ENCODE measurements around the gene MYL12B. TPM values are rescaled to one million over a fixed set of nuclear protein-coding genes. Genes with fewer than 3 reads are reported as not detected.

MYL12B gene
- total RNA-seq, 1 experiment from 2014 or later = 229 TPM

DNA sequence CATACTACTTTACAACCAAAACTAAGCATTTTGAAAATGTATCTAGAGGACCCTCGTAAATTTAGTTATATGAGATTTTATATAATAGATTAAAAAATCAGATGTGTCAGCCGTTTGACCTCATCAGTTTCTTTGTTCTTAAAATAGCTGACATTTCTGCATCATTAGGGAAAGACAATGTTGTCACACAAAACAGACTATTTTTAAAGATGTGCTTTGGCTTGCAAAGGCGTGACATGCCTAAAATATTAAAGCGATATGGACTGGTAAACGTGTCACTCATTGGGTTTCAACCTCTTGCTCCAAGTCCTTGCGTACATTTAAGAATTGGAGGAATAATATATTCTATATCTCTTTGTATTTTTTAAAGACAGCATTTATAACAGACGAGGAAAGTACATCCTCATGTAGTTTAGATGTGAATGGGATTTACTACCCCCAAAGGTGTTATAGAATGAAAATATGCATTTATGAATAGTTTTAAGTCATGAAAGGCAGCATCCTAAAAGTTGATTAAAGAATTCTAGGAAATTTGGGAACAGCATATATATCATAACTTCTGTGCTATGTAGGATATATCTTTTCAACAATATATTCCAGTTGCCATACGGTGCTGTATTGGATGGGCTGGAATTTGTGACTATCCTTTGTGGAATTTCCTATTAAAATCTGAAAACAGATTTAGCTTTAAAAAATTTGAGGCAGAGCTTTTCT lies 10.5 kb upstream of the MYL12B start:
- BruUV-seq (replicated peaks) = no TSS peak
- TF ChIP-seq, protein P1, sequence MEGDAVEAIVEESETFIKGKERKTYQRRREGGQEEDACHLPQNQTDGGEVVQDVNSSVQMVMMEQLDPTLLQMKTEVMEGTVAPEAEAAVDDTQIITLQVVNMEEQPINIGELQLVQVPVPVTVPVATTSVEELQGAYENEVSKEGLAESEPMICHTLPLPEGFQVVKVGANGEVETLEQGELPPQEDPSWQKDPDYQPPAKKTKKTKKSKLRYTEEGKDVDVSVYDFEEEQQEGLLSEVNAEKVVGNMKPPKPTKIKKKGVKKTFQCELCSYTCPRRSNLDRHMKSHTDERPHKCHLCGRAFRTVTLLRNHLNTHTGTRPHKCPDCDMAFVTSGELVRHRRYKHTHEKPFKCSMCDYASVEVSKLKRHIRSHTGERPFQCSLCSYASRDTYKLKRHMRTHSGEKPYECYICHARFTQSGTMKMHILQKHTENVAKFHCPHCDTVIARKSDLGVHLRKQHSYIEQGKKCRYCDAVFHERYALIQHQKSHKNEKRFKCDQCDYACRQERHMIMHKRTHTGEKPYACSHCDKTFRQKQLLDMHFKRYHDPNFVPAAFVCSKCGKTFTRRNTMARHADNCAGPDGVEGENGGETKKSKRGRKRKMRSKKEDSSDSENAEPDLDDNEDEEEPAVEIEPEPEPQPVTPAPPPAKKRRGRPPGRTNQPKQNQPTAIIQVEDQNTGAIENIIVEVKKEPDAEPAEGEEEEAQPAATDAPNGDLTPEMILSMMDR (IDR thresholded peaks at IDR 0.05; ENCODE audit: unreplicated experiment) = no peak
- H3K4me3 Mint-ChIP-seq (ENCODE audit: unreplicated experiment) = no peak overlapping the region
- intact Hi-C loops (cut with micrococcal nuclease) = no loop called here
- POLR2A ChIA-PET = interaction anchor here (0.6 to 9.0 kb wide), 16 partner anchors 9 to 415 kb away, joined by 3 to 250 read pairs (median 5); partner anchors contain the start of genes MYL12B and TGIF1
- CTCF ChIA-PET = interaction anchor here (0.9 to 1.0 kb wide), 3 partner anchors 196 to 415 kb away, joined by 3 to 4 read pairs (median 4); no protein-coding TSS in a partner anchor
- H3K27me3 Mint-ChIP-seq (ENCODE audit: insufficient read depth, unreplicated experiment) = no peaks in the 10 kb centered on the region
- no peaks in the 10 kb centered on the region for H3K9me3 Mint-ChIP-seq (ENCODE audit: unreplicated experiment)
- H3K36me3 Mint-ChIP-seq (ENCODE audit: insufficient read depth, unreplicated experiment) = peaks cover 71% of the 10 kb centered on the region
- no peak for DNase-seq (ENCODE audit: unreplicated experiment)
- peak overlapping the region; percentile 23 for H3K27ac Mint-ChIP-seq (ENCODE audit: low read depth, unreplicated experiment)
- H3K4me1 Mint-ChIP-seq (ENCODE audit: insufficient read depth, unreplicated experiment) = peaks cover 17% of the 10 kb centered on the region

DNA sequence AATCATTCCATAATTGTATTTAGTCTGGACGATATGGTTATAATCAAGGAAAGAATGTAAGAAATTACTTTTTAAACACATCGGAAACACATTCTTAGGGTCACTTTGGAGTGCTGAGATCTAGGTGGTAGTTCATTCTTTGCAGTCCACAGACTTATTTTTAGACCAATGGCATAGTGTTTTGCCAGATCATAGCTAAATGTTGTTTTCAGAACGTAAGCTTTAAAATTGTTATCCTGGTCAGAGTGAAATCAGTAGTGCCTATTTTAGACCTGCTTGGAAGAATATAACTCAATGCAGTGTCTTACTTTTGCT lies 10.0 kb upstream of the MYL12B start:
- peaks cover 18% of the 10 kb centered on the region for H3K4me1 Mint-ChIP-seq (ENCODE audit: insufficient read depth, unreplicated experiment)
- no peaks in the 10 kb centered on the region for H3K27me3 Mint-ChIP-seq (ENCODE audit: insufficient read depth, unreplicated experiment)
- POLR2A ChIA-PET = interaction anchor here (0.8 to 9.0 kb wide), 9 partner anchors 9 to 415 kb away, joined by 3 to 250 read pairs (median 4); partner anchors contain the start of genes MYL12B and TGIF1
- H3K9me3 Mint-ChIP-seq (ENCODE audit: unreplicated experiment) = no peaks in the 10 kb centered on the region
- CTCF ChIA-PET = interaction anchor here (0.6 to 1.2 kb wide), 2 partner anchors 9 to 255 kb away, joined by 3 to 5 read pairs; no protein-coding TSS in a partner anchor
- H3K4me3 Mint-ChIP-seq (ENCODE audit: unreplicated experiment) = no peak overlapping the region
- peak overlapping the region; percentile 23 for H3K27ac Mint-ChIP-seq (ENCODE audit: low read depth, unreplicated experiment)
- intact Hi-C loops (cut with micrococcal nuclease) = no loop called here
- TF ChIP-seq, protein P1 (IDR thresholded peaks at IDR 0.05; ENCODE audit: unreplicated experiment) = no peak
- no peak for DNase-seq (ENCODE audit: unreplicated experiment)
- peaks cover 76% of the 10 kb centered on the region for H3K36me3 Mint-ChIP-seq (ENCODE audit: insufficient read depth, unreplicated experiment)
- BruUV-seq (replicated peaks) = no TSS peak

GRCh38 chr18:3252843-3253242 lies 9.1 kb upstream of the MYL12B start:
- Mint-ChIP-seq H3K27ac (ENCODE audit: low read depth, unreplicated experiment) (no peak overlapping the region), H3K9me3 (ENCODE audit: unreplicated experiment) (no peaks in the 10 kb centered on the region), H3K4me3 (ENCODE audit: unreplicated experiment) (no peak overlapping the region), H3K36me3 (ENCODE audit: insufficient read depth, unreplicated experiment) (peaks cover 85% of the 10 kb centered on the region), H3K27me3 (ENCODE audit: insufficient read depth, unreplicated experiment) (no peaks in the 10 kb centered on the region), H3K4me1 (ENCODE audit: insufficient read depth, unreplicated experiment) (peaks cover 18% of the 10 kb centered on the region)
- TF ChIP-seq, protein P1 (IDR thresholded peaks at IDR 0.05; ENCODE audit: unreplicated experiment) = no peak
- no TSS peak for BruUV-seq (replicated peaks)
- no peak for DNase-seq (ENCODE audit: unreplicated experiment)
- intact Hi-C loops (cut with micrococcal nuclease) = no loop called here
- CTCF ChIA-PET = interaction anchor here (1.2 kb wide), 1 partner anchor 8 kb away, joined by 5 read pairs; no protein-coding TSS in a partner anchor
- POLR2A ChIA-PET = interaction anchor here (0.7 to 9.0 kb wide), 8 partner anchors 8 to 370 kb away, joined by 3 to 250 read pairs (median 4); partner anchors contain the start of genes MYL12B and TGIF1

DNA sequence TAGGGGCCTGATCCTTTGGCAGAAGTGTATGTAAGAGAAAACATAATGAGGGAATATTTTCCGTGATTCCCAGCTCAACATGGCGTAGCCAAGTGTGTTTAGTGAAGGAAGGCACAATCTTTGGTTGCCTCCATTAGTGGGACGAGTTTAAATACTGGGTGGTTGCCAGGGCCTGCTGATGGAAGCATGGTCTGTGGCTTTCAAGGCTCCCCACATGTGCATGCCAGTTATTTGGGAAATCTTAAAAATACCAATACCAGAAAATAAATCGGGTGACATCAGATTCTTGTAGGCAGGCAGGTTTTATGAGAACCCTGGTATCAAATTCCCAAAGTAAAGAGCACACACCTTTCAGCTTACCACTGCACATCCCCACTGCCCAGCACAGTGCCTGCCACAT lies 7.2 kb upstream of the MYL12B start:
- no peak for DNase-seq (ENCODE audit: unreplicated experiment)
- TF ChIP-seq, protein P1 (IDR thresholded peaks at IDR 0.05; ENCODE audit: unreplicated experiment) = no peak
- H3K4me1 Mint-ChIP-seq (ENCODE audit: insufficient read depth, unreplicated experiment) = peaks cover 22% of the 10 kb centered on the region
- H3K4me3 Mint-ChIP-seq (ENCODE audit: unreplicated experiment) = no peak overlapping the region
- peaks cover 91% of the 10 kb centered on the region for H3K36me3 Mint-ChIP-seq (ENCODE audit: insufficient read depth, unreplicated experiment)
- no peaks in the 10 kb centered on the region for H3K9me3 Mint-ChIP-seq (ENCODE audit: unreplicated experiment)
- CTCF ChIA-PET = interaction anchor here (1.0 kb wide), 1 partner anchor 410 kb away, joined by 5 read pairs; no protein-coding TSS in a partner anchor
- POLR2A ChIA-PET = interaction anchor here (0.8 to 3.3 kb wide), 4 partner anchors 9 to 349 kb away, joined by 3 to 12 read pairs (median 4); partner anchors contain the start of gene TGIF1
- H3K27ac Mint-ChIP-seq (ENCODE audit: low read depth, unreplicated experiment) = no peak overlapping the region
- intact Hi-C loops (cut with micrococcal nuclease) = no loop called here
- no peaks in the 10 kb centered on the region for H3K27me3 Mint-ChIP-seq (ENCODE audit: insufficient read depth, unreplicated experiment)
- BruUV-seq (replicated peaks) = no TSS peak

Measured in MCF 10A (cell line).